ENCODE measurements around the gene CDH4. TPM values are rescaled to one million over a fixed set of nuclear protein-coding genes. Genes with fewer than 3 reads are reported as not detected.

Gene CDH4
- total RNA-seq, 4 donors from 2014 or later: 0.13 to 0.38 (median 0.21) TPM; not detected in 1

GRCh38 chr20:61373055-61373399 lies 121.0 kb downstream of the CDH4 start:
- TF ChIP-seq CTCF (IDR thresholded peaks at IDR 0.05): no peak
- no peak for TF ChIP-seq POLR2A (IDR thresholded peaks at IDR 0.05)
- no peak for DNase-seq
- 58 to 77% methylated on average over 7 to 9 of the region's 10 CpGs for WGBS, 2 donors
- intact Hi-C loops (cut with DNase I): no loop called here
- Histone ChIP-seq H3K4me1 (no peaks in the 10 kb centered on the region), H3K27ac (no peak overlapping the region), H3K4me3 (no peak overlapping the region), H3K36me3 (no peaks in the 10 kb centered on the region), H3K27me3 (peaks cover 0 to 24% (median 0%) of the 10 kb centered on the region in 4 donors), H3K9me3 (no peaks in the 10 kb centered on the region)

- H3K9me3 ChIP-seq: no peaks in the 10 kb centered on the region
- intact Hi-C loops (cut with DNase I): no loop called here
- H3K4me1 ChIP-seq: no peaks in the 10 kb centered on the region
- H3K36me3 ChIP-seq: no peaks in the 10 kb centered on the region
- 81 to 87% methylated on average over 13 to 19 of the region's 19 CpGs for WGBS, 2 donors
- no peak for TF ChIP-seq POLR2A (IDR thresholded peaks at IDR 0.05)
- TF ChIP-seq CTCF (IDR thresholded peaks at IDR 0.05): no peak
- peaks cover 0 to 24% (median 0%) of the 10 kb centered on the region in 4 donors for H3K27me3 ChIP-seq
- no peak overlapping the region for H3K27ac ChIP-seq
- DNase-seq: no peak
- no peak overlapping the region for H3K4me3 ChIP-seq
Measured at GRCh38 chr20:61373956-61374545, 122.0 kb downstream of the CDH4 start.

DNA sequence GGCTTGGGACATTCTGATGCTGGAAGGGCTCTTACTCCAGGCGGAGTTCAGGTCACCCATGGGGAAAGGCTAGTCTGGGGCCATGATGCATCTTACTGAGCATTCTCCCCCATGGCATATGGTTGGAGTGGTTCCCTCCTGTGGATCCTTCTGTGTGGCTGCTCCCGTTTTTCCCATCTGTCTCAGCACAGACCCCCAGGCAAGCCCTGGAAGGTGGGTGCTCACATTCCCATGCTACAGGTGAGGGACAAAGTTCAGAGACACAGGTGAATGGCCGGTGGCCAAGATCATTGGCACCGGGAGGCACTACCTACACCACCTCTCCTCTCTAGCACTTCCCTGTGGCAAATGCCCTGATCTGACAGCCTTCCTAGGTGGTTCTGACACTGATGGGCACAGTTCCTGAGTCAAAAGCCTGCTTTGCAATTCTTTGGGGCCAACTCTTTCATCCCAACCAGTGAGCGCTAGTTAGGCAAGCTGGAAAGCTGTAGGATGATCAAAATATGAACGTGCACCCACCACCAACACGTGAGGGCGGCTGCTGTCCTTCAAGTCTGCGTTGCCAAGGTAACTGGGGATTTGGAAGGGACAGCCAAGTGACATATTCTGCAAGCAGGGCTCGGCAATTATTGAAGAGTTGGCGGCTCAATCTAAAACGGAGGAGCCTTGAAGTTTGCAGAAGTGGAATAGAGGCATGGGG lies 124.6 kb downstream of the CDH4 start:
- Histone ChIP-seq H3K27ac (no peak overlapping the region), H3K4me1 (no peaks in the 10 kb centered on the region), H3K9me3 (no peaks in the 10 kb centered on the region), H3K36me3 (no peaks in the 10 kb centered on the region), H3K27me3 (peaks cover 0 to 8% (median 0%) of the 10 kb centered on the region in 4 donors), H3K4me3 (no peak overlapping the region)
- 89 to 92% methylated on average over 7 to 12 of the region's 12 CpGs for WGBS, 2 donors
- DNase-seq: no peak
- intact Hi-C loops (cut with DNase I): no loop called here
- TF ChIP-seq POLR2A (IDR thresholded peaks at IDR 0.05) (no peak), CTCF (IDR thresholded peaks at IDR 0.05) (no peak)

GRCh38 chr20:61378694-61379355 lies 126.8 kb downstream of the CDH4 start:
- Histone ChIP-seq H3K4me1 (no peaks in the 10 kb centered on the region), H3K9me3 (peaks cover 0 to 8% (median 0%) of the 10 kb centered on the region in 3 donors), H3K4me3 (no peak overlapping the region), H3K27ac (no peak overlapping the region), H3K36me3 (no peaks in the 10 kb centered on the region), H3K27me3 (no peaks in the 10 kb centered on the region)
- 39 to 65% methylated on average over 6 to 7 of the region's 7 CpGs for WGBS, 2 donors
- TF ChIP-seq CTCF (IDR thresholded peaks at IDR 0.05) (no peak), POLR2A (IDR thresholded peaks at IDR 0.05) (no peak)
- DNase-seq: no peak
- intact Hi-C loops (cut with DNase I): no loop called here

DNA sequence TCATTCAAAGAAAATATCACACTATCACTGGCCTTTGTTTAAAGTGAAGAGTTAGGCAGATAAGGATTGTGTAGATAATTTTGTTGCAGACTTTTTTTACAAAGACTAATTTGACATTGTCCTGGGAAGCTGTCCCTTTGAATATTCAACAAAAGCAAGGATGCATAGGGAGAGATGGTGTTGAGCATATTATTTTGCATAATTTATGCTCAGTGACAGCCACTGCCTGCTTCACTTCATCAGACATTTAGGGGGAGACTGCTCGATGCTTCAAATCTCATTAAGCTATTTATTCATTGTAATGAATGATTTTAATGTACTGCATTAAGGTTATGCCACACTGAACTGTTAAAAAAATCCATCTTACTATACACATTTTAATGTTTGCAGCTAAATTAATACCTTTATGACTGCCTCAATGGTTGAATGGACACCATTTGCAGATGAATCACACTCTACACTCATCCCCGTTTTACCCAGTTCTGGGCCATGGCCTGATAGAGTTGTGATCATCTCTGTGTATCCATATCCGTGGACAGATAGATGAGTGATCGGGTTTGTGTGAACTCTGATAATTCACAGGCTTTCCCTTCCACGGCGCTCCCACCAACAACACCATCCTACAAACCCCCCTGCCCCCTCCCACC lies 128.0 kb downstream of the CDH4 start:
- TF ChIP-seq CTCF (IDR thresholded peaks at IDR 0.05) (no peak), POLR2A (IDR thresholded peaks at IDR 0.05) (no peak)
- 62% methylated on average over 6 of the region's 6 CpGs for WGBS, 2 donors

More for the DNA sequence above, 128.0 kb downstream of the CDH4 start:
- Histone ChIP-seq H3K27me3 (no peaks in the 10 kb centered on the region), H3K27ac (no peak overlapping the region), H3K9me3 (peaks cover 0 to 8% (median 0%) of the 10 kb centered on the region in 3 donors), H3K4me1 (no peaks in the 10 kb centered on the region), H3K4me3 (no peak overlapping the region), H3K36me3 (no peaks in the 10 kb centered on the region)
- intact Hi-C loops (cut with DNase I): no loop called here
- DNase-seq: no peak
